WTC11 (cell line): Measurements from ENCODE around the gene TCF7L1. TPM values are rescaled to one million over a fixed set of nuclear protein-coding genes. Genes with fewer than 3 reads are reported as not detected.

Experiments
- AFF4 ChIP-seq: sonication (generic); formaldehyde crosslinking; IDR thresholded peaks from 2 replicates; pipeline ENCODE4 v1.8.1; 2023; ENCODE audit warnings: mild to moderate bottlenecking, missing genetic modification reagents, borderline replicate concordance
- ATF1 ChIP-seq: sonication (generic); formaldehyde crosslinking; IDR thresholded peaks from 2 replicates; pipeline ENCODE4 v1.8.1; 2023; ENCODE audit warnings: mild to moderate bottlenecking, moderate library complexity, missing genetic modification reagents
- CBFB ChIP-seq: sonication (generic); formaldehyde crosslinking; IDR thresholded peaks from 2 replicates; pipeline ENCODE4 v1.8.1; 2022; ENCODE audit warnings: mild to moderate bottlenecking, low read depth, missing genetic modification reagents
- CDX4 ChIP-seq: fragments of 250-450 bp; sonication (Bioruptor Pico); IDR thresholded peaks from 2 replicates; pipeline ENCODE4 v1.9.0; 2021; ENCODE audit warnings: moderate library complexity, mild to moderate bottlenecking, inconsistent platforms, borderline replicate concordance
- CREB1 ChIP-seq: sonication (generic); formaldehyde crosslinking; IDR thresholded peaks from 2 replicates; pipeline ENCODE4 v1.8.0; 2023; ENCODE audit warnings: mild to moderate bottlenecking, missing genetic modification reagents
- GRHL2 ChIP-seq: fragments of 250-450 bp; sonication (Bioruptor Pico); IDR thresholded peaks from 2 replicates; pipeline ENCODE4 v1.8.0; 2022; ENCODE audit warnings: mild to moderate bottlenecking, moderate library complexity; ENCODE audit not compliant: insufficient replicate concordance, severe bottlenecking
- GTF2I ChIP-seq: fragments of 250-450 bp; sonication (Bioruptor Pico); conservative IDR thresholded peaks from 2 replicates; pipeline ENCODE4 v1.4.0; 2021; ENCODE audit warnings: mild to moderate bottlenecking
- HMGA2 ChIP-seq: fragments of 250-450 bp; sonication (Bioruptor Pico); IDR thresholded peaks from 2 replicates; pipeline ENCODE4 v1.4.0; 2021; ENCODE audit warnings: mild to moderate bottlenecking, moderate library complexity
- IRF1 ChIP-seq: sonication (generic); formaldehyde crosslinking; IDR thresholded peaks from 2 replicates; pipeline ENCODE4 v1.8.0; 2023; ENCODE audit warnings: missing genetic modification reagents
- IRF2 ChIP-seq: sonication (generic); formaldehyde crosslinking; IDR thresholded peaks from 2 replicates; pipeline ENCODE4 v1.8.0; 2022; ENCODE audit warnings: low read depth, missing genetic modification reagents, borderline replicate concordance
- KAT7 ChIP-seq: sonication (generic); formaldehyde crosslinking; IDR thresholded peaks from 2 replicates; pipeline ENCODE4 v1.8.1; 2023; ENCODE audit warnings: missing genetic modification reagents, mild to moderate bottlenecking, borderline replicate concordance
- MXD4 ChIP-seq: fragments of 250-450 bp; sonication (Bioruptor Pico); IDR thresholded peaks from 2 replicates; pipeline ENCODE4 v1.8.0; 2021; ENCODE audit warnings: mild to moderate bottlenecking, moderate library complexity, borderline replicate concordance
- NR1H2 ChIP-seq: sonication (generic); formaldehyde crosslinking; IDR thresholded peaks from 2 replicates; pipeline ENCODE4 v1.9.0; 2021; ENCODE audit warnings: mild to moderate bottlenecking, moderate library complexity, missing genetic modification reagents
- NR2C2 ChIP-seq: sonication (generic); formaldehyde crosslinking; IDR thresholded peaks from 2 replicates; pipeline ENCODE4 v1.8.0; 2022; ENCODE audit warnings: mild to moderate bottlenecking, missing genetic modification reagents
- NR3C1 ChIP-seq: sonication (generic); formaldehyde crosslinking; conservative IDR thresholded peaks from 2 replicates; pipeline ENCODE4 v1.8.1; 2023; ENCODE audit warnings: low read depth, mild to moderate bottlenecking, missing genetic modification reagents
- SP1 ChIP-seq: sonication (generic); formaldehyde crosslinking; conservative IDR thresholded peaks from 2 replicates; pipeline ENCODE4 v1.8.1; 2022; ENCODE audit warnings: missing genetic modification reagents
- STAT6 ChIP-seq: sonication (generic); formaldehyde crosslinking; conservative IDR thresholded peaks from 2 replicates; pipeline ENCODE4 v1.8.1; 2023; ENCODE audit warnings: mild to moderate bottlenecking, low read depth, missing genetic modification reagents, moderate library complexity
- ZNF138 ChIP-seq: sonication (generic); formaldehyde crosslinking; conservative IDR thresholded peaks from 2 replicates; pipeline ENCODE4 v1.8.1; 2022; ENCODE audit warnings: mild to moderate bottlenecking, moderate library complexity, missing genetic modification reagents
- ZNF219 ChIP-seq: sonication (generic); formaldehyde crosslinking; IDR thresholded peaks from 2 replicates; pipeline ENCODE4 v1.8.0; 2023; ENCODE audit warnings: missing genetic modification reagents, mild to moderate bottlenecking, borderline replicate concordance
- ZNF232 ChIP-seq: sonication (generic); formaldehyde crosslinking; IDR thresholded peaks from 2 replicates; pipeline ENCODE4 v1.8.0; 2022; ENCODE audit warnings: mild to moderate bottlenecking, missing genetic modification reagents
- ZNF263 ChIP-seq: sonication (generic); formaldehyde crosslinking; IDR thresholded peaks from 2 replicates; pipeline ENCODE4 v1.8.1; 2022; ENCODE audit warnings: low read depth, mild to moderate bottlenecking, moderate library complexity, missing genetic modification reagents
- ZNF671 ChIP-seq: fragments of 250-450 bp; sonication (Bioruptor Pico); IDR thresholded peaks from 2 replicates; pipeline ENCODE4 v1.8.0; 2021; ENCODE audit warnings: mild to moderate bottlenecking
- ZSCAN18 ChIP-seq: fragments of 250-450 bp; sonication (Bioruptor Pico); IDR thresholded peaks from 2 replicates; pipeline ENCODE4 v2.1.2; 2022; ENCODE audit warnings: mild to moderate bottlenecking, moderate library complexity
- total RNA-seq: library from RNA; stranded (reverse); gene quantifications from 3 replicates; pipeline ENCODE4 v1.2.3, GENCODE V29; 2021
- TF ChIP-seq, protein P1 (sequence below): sonication (generic); formaldehyde crosslinking; IDR thresholded peaks from 2 replicates; pipeline ENCODE4 v1.8.1; 2023; ENCODE audit warnings: mild to moderate bottlenecking, missing genetic modification reagents
- TF ChIP-seq, protein P2 (sequence below): sonication (generic); formaldehyde crosslinking; conservative IDR thresholded peaks from 2 replicates; pipeline ENCODE4 v1.8.1; 2022; ENCODE audit warnings: mild to moderate bottlenecking, missing genetic modification reagents
- TF ChIP-seq, protein P3 (sequence below): sonication (generic); formaldehyde crosslinking; IDR thresholded peaks from 2 replicates; pipeline ENCODE4 v1.8.0; 2022; ENCODE audit warnings: mild to moderate bottlenecking, missing genetic modification reagents
- TF ChIP-seq, protein P4 (sequence below): sonication (generic); formaldehyde crosslinking; IDR thresholded peaks from 2 replicates; pipeline ENCODE4 v1.8.1; 2023; ENCODE audit warnings: mild to moderate bottlenecking, missing genetic modification reagents, moderate library complexity

TCF7L1 gene
- total RNA-seq, 1 experiment from 2014 or later, result 104 TPM

GRCh38 chr2:85134896-85135659 is 1.9 kb downstream of the TCF7L1 start (continued):
- no peak for TF ChIP-seq KAT7 (CRISPR knock-in tag)
- TF ChIP-seq, protein P1, sequence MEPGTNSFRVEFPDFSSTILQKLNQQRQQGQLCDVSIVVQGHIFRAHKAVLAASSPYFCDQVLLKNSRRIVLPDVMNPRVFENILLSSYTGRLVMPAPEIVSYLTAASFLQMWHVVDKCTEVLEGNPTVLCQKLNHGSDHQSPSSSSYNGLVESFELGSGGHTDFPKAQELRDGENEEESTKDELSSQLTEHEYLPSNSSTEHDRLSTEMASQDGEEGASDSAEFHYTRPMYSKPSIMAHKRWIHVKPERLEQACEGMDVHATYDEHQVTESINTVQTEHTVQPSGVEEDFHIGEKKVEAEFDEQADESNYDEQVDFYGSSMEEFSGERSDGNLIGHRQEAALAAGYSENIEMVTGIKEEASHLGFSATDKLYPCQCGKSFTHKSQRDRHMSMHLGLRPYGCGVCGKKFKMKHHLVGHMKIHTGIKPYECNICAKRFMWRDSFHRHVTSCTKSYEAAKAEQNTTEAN (CRISPR knock-in tag), result peak; percentile 89
- no peak for TF ChIP-seq GTF2I (CRISPR knock-in tag)
- TF ChIP-seq AFF4 (CRISPR knock-in tag), result peak; percentile 95
- TF ChIP-seq SP1, result peak; percentile 73
- TF ChIP-seq, protein P2, sequence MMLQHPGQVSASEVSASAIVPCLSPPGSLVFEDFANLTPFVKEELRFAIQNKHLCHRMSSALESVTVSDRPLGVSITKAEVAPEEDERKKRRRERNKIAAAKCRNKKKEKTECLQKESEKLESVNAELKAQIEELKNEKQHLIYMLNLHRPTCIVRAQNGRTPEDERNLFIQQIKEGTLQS (CRISPR knock-in tag), result no peak
- TF ChIP-seq IRF1 (CRISPR knock-in tag), result no peak
- TF ChIP-seq, protein P3, sequence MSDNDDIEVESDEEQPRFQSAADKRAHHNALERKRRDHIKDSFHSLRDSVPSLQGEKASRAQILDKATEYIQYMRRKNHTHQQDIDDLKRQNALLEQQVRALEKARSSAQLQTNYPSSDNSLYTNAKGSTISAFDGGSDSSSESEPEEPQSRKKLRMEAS (CRISPR knock-in tag), result peak; percentile 84
- no peak for TF ChIP-seq ZNF219 (CRISPR knock-in tag)
- no peak for TF ChIP-seq STAT6 (CRISPR knock-in tag)
- TF ChIP-seq NR1H2 (CRISPR knock-in tag), result no peak
- no peak for TF ChIP-seq GRHL2 (CRISPR knock-in tag)
- TF ChIP-seq ZSCAN18 (CRISPR knock-in tag), result no peak
- TF ChIP-seq ZNF232 (CRISPR knock-in tag), result no peak
- no peak for TF ChIP-seq ZNF263 (CRISPR knock-in tag)
- TF ChIP-seq ZNF671 (CRISPR knock-in tag), result no peak
- TF ChIP-seq CREB1 (CRISPR knock-in tag), result no peak; the same call in 1 of the 2 replicates
- TF ChIP-seq NR3C1 (CRISPR knock-in tag), result no peak
- TF ChIP-seq ATF1, result no peak
- TF ChIP-seq, protein P4, sequence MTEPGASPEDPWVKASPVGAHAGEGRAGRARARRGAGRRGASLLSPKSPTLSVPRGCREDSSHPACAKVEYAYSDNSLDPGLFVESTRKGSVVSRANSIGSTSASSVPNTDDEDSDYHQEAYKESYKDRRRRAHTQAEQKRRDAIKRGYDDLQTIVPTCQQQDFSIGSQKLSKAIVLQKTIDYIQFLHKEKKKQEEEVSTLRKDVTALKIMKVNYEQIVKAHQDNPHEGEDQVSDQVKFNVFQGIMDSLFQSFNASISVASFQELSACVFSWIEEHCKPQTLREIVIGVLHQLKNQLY (CRISPR knock-in tag), result no peak
- TF ChIP-seq ZNF138 (CRISPR knock-in tag), result peak; percentile 22; the same call in 1 of the 2 replicates
- TF ChIP-seq IRF2, result no peak
- TF ChIP-seq MXD4, result no peak
- no peak for TF ChIP-seq NR2C2 (CRISPR knock-in tag)
- 0 out of 2 replicates have a peak, but pooled peaks have one; percentile 70 for TF ChIP-seq CBFB (CRISPR knock-in tag)
- no peak for TF ChIP-seq HMGA2 (CRISPR knock-in tag)
- TF ChIP-seq CDX4 (CRISPR knock-in tag), result no peak
